HEK293 (cell line): ENCODE data around the gene PAQR8.

Experiments
- CTCF ChIA-PET: fragments of 350-600 bp; formaldehyde crosslinking; extraction: SDS; loops from one replicate; lab custom pipeline; 2021; ENCODE audit warnings: antibody characterized with exemption; lab: Yijun Ruan, JAX
- POLR2A ChIA-PET: fragments of 300-600 bp; formaldehyde crosslinking; extraction: SDS; loops from one replicate; lab custom pipeline; 2020; ENCODE audit warnings: antibody characterized with exemption, inconsistent platforms; lab: Yijun Ruan, JAX
- H3K27ac ChIP-seq: fragments of 200-500 bp; sonication (Bioruptor generic); 2 replicates; pipeline ENCODE4 v1.5.1; 2014; ENCODE audit warnings: low read depth, low read length, control low read depth, inconsistent platforms; ENCODE audit errors: extremely low read depth
- H3K36me3 ChIP-seq, 2 experiments: fragments of 200-500 bp in 1 of 2; sonication (Bioruptor generic) in 1 of 2; 1 replicate in 1 of 2; 2 replicates in 1 of 2; pipeline ENCODE4 v1.5.1; 2014 to 2017; ENCODE audit warnings: inconsistent platforms in 2 of 2, low read length in 2 of 2; ENCODE audit not compliant: control insufficient read depth in 2 of 2, insufficient read depth in 1 of 2
- H3K4me1 ChIP-seq: fragments of 200-500 bp; sonication (Bioruptor generic); 2 replicates; pipeline ENCODE4 v1.5.1; 2014; ENCODE audit warnings: mild to moderate bottlenecking, low read length, inconsistent platforms; ENCODE audit not compliant: control insufficient read depth, insufficient read depth
- H3K4me3 ChIP-seq: 2 replicates; pipeline ENCODE4 v1.5.1; 2011; ENCODE audit warnings: low read depth, mild to moderate bottlenecking, control low read depth, low read length, moderate library complexity
- H3K9me3 ChIP-seq: fragments of 200-500 bp; sonication (Bioruptor generic); 2 replicates; pipeline ENCODE4 v1.5.1; 2014; ENCODE audit warnings: low read depth, low read length, inconsistent platforms; ENCODE audit not compliant: control insufficient read depth, insufficient read depth
- EGR2 ChIP-seq: fragments of 450-650 bp; formaldehyde crosslinking; IDR thresholded peaks from 2 replicates; pipeline ENCODE4 v1.5.1; 2016; ENCODE audit warnings: low read depth, missing biosample characterization, missing genetic modification characterization
- ELK4 ChIP-seq: IDR thresholded peaks from 2 replicates; pipeline ENCODE4 v1.6.1; 2011; ENCODE audit warnings: mild to moderate bottlenecking, low read depth, low read length, borderline replicate concordance
- FEZF1 ChIP-seq: fragments of 450-650 bp; formaldehyde crosslinking; IDR thresholded peaks from 2 replicates; pipeline ENCODE4 v1.5.1; 2016; ENCODE audit warnings: missing biosample characterization, missing genetic modification characterization
- GLI4 ChIP-seq: fragments of 450-650 bp; formaldehyde crosslinking; IDR thresholded peaks from 2 replicates; pipeline ENCODE4 v1.5.1; 2016; ENCODE audit warnings: missing biosample characterization, missing genetic modification characterization
- KLF16 ChIP-seq: fragments of 450-650 bp; formaldehyde crosslinking; IDR thresholded peaks from 2 replicates; pipeline ENCODE4 v1.5.1; 2017; ENCODE audit warnings: missing biosample characterization, missing genetic modification characterization
- MEIS1 ChIP-seq: sonication (generic); formaldehyde crosslinking; IDR thresholded peaks from 2 replicates; pipeline ENCODE4 v1.8.1; 2022; ENCODE audit warnings: missing genetic modification reagents, mild to moderate bottlenecking, borderline replicate concordance
- PRDM1 ChIP-seq: fragments of 450-650 bp; formaldehyde crosslinking; IDR thresholded peaks from 2 replicates; pipeline ENCODE4; 2016; ENCODE audit warnings: missing biosample characterization, missing genetic modification characterization
- PRDM6 ChIP-seq: fragments of 450-650 bp; formaldehyde crosslinking; IDR thresholded peaks from 2 replicates; pipeline ENCODE4 v1.5.1; 2017; ENCODE audit warnings: missing biosample characterization, missing genetic modification characterization
- REPIN1 ChIP-seq: fragments of 450-650 bp; formaldehyde crosslinking; IDR thresholded peaks from 2 replicates; pipeline ENCODE4 v1.5.1; 2017; ENCODE audit warnings: missing biosample characterization, missing genetic modification characterization, low read depth
- ZBTB17 ChIP-seq: fragments of 450-650 bp; formaldehyde crosslinking; IDR thresholded peaks from 2 replicates; pipeline ENCODE4 v1.5.1; 2016; ENCODE audit warnings: missing biosample characterization, missing genetic modification characterization
- ZBTB26 ChIP-seq: fragments of 450-650 bp; formaldehyde crosslinking; optimal IDR thresholded peaks from 2 replicates; pipeline ENCODE3; 2016; ENCODE audit warnings: missing biosample characterization, mild to moderate bottlenecking, missing genetic modification characterization
- ZFHX2 ChIP-seq: fragments of 450-650 bp; formaldehyde crosslinking; conservative IDR thresholded peaks from 2 replicates; pipeline ENCODE4 v1.5.1; 2016; ENCODE audit warnings: missing biosample characterization, missing genetic modification characterization
- ZIC2 ChIP-seq: fragments of 450-650 bp; formaldehyde crosslinking; IDR thresholded peaks from 2 replicates; pipeline ENCODE4 v1.5.1; 2016; ENCODE audit warnings: missing biosample characterization, missing genetic modification characterization
- ZNF112 ChIP-seq: fragments of 450-650 bp; formaldehyde crosslinking; IDR thresholded peaks from 2 replicates; pipeline ENCODE4 v1.5.0; 2017; ENCODE audit warnings: missing biosample characterization, missing genetic modification characterization
- ZNF18 ChIP-seq: fragments of 450-650 bp; formaldehyde crosslinking; IDR thresholded peaks from 2 replicates; pipeline ENCODE4 v1.5.1; 2016; ENCODE audit warnings: missing biosample characterization, missing genetic modification characterization
- ZNF280D ChIP-seq: fragments of 450-650 bp; formaldehyde crosslinking; IDR thresholded peaks from 2 replicates; pipeline ENCODE4 v1.5.1; 2016; ENCODE audit warnings: missing biosample characterization, missing genetic modification characterization
- ZNF292 ChIP-seq: fragments of 450-650 bp; formaldehyde crosslinking; IDR thresholded peaks from 2 replicates; pipeline ENCODE4 v1.5.1; 2016; ENCODE audit warnings: low read depth, missing biosample characterization, missing genetic modification characterization, borderline replicate concordance
- ZNF350 ChIP-seq: fragments of 450-650 bp; formaldehyde crosslinking; IDR thresholded peaks from 2 replicates; pipeline ENCODE4 v1.5.0; 2017; ENCODE audit warnings: missing biosample characterization, mild to moderate bottlenecking, missing genetic modification characterization
- ZNF473 ChIP-seq: fragments of 450-650 bp; formaldehyde crosslinking; IDR thresholded peaks from 2 replicates; pipeline ENCODE4 v1.5.1; 2017; ENCODE audit warnings: missing biosample characterization, missing genetic modification characterization
- ZNF513 ChIP-seq: fragments of 450-650 bp; IDR thresholded peaks from 2 replicates; pipeline ENCODE4 v1.5.1; 2018; ENCODE audit warnings: missing biosample characterization, missing genetic modification characterization
- ZNF660 ChIP-seq: fragments of 450-650 bp; IDR thresholded peaks from 2 replicates; pipeline ENCODE4 v1.5.1; 2018; ENCODE audit warnings: missing biosample characterization, mild to moderate bottlenecking, missing genetic modification characterization
- ZNF677 ChIP-seq: fragments of 450-650 bp; IDR thresholded peaks from 2 replicates; pipeline ENCODE4 v1.5.0; 2018; ENCODE audit warnings: missing biosample characterization, mild to moderate bottlenecking, missing genetic modification characterization, moderate library complexity
- ZNF785 ChIP-seq: fragments of 450-650 bp; formaldehyde crosslinking; IDR thresholded peaks from 2 replicates; pipeline ENCODE4 v1.5.1; 2016; ENCODE audit warnings: missing biosample characterization, missing genetic modification characterization
- ZNF837 ChIP-seq: fragments of 450-650 bp; formaldehyde crosslinking; IDR thresholded peaks from 2 replicates; pipeline ENCODE4 v1.5.1; 2016; ENCODE audit warnings: missing biosample characterization, missing genetic modification characterization

Gene PAQR8

GRCh38 chr6:52346503-52346902 is 15.4 kb upstream of the PAQR8 start:
- Histone ChIP-seq H3K27ac (no peak overlapping the region), H3K4me1 (no peaks in the 10 kb centered on the region), H3K36me3 (no peaks in the 10 kb centered on the region), H3K9me3 (no peaks in the 10 kb centered on the region), H3K4me3 (no peak overlapping the region)
- TF ChIP-seq PRDM6 (tag by site-specific recombination), result no peak
- no peak for TF ChIP-seq ZNF112
- TF ChIP-seq ELK4, result no peak
- TF ChIP-seq ZIC2 (tag by site-specific recombination), result no peak
- TF ChIP-seq REPIN1 (tag by site-specific recombination), result no peak
- TF ChIP-seq ZNF837 (tag by site-specific recombination), result no peak
- TF ChIP-seq ZBTB17, result no peak
- no peak for TF ChIP-seq ZNF677 (tag by site-specific recombination)
- no peak for TF ChIP-seq ZNF350 (tag by site-specific recombination)
- TF ChIP-seq ZNF785, result no peak
- no peak for TF ChIP-seq ZNF18 (tag by site-specific recombination)
- ChIA-PET CTCF (no interaction called here), POLR2A (no interaction called here)

GRCh38 chr6:52347818-52348217 is 14.1 kb upstream of the PAQR8 start:
- H3K27ac ChIP-seq, result no peak overlapping the region
- peaks cover 5% of the 10 kb centered on the region for H3K4me1 ChIP-seq
- no peaks in the 10 kb centered on the region for H3K9me3 ChIP-seq
- CTCF ChIA-PET, result interaction anchor here (0.6 to 1.3 kb wide), 2 partner anchors 29 to 61 kb away, joined by 3 to 4 read pairs; no protein-coding TSS in a partner anchor
- no peak overlapping the region for H3K4me3 ChIP-seq
- POLR2A ChIA-PET, result interaction anchor here (1.0 kb wide), 1 partner anchor 63 kb away, joined by 3 read pairs; the partner anchor contains the start of gene MCM3
- TF ChIP-seq ZNF513 (tag by site-specific recombination) (no peak), ZFHX2 (tag by site-specific recombination) (no peak), PRDM1 (tag by site-specific recombination) (no peak), ZBTB26 (tag by site-specific recombination) (no peak), KLF16 (tag by site-specific recombination) (no peak), MEIS1 (CRISPR knock-in tag) (no peak), ZNF292 (tag by site-specific recombination) (no peak), FEZF1 (tag by site-specific recombination) (no peak), EGR2 (tag by site-specific recombination) (no peak), GLI4 (tag by site-specific recombination) (no peak), ZNF660 (tag by site-specific recombination) (no peak), ZNF280D (tag by site-specific recombination) (no peak), ZNF473 (no peak)
- no peaks in the 10 kb centered on the region for H3K36me3 ChIP-seq
